H1 (cell line): Measurements from ENCODE around the gene SREK1IP1. TPM values are rescaled to one million over a fixed set of nuclear protein-coding genes. Genes with fewer than 3 reads are reported as not detected.

Source experiments
- CBX8 ChIP-seq: fragments of 300-800, 300-1000 bp; sonication (generic); IDR thresholded peaks from 2 replicates; pipeline ENCODE4 v1.7.1; 2016; ENCODE audit warnings: low read depth, low read length, borderline replicate concordance
- CTBP2 ChIP-seq: IDR thresholded peaks from 2 replicates; pipeline ENCODE4 v1.7.0; 2011; ENCODE audit warnings: borderline replicate concordance, mild to moderate bottlenecking, moderate library complexity, mixed read lengths, low read length; ENCODE audit not compliant: insufficient read depth, insufficient read length
- EZH2 ChIP-seq: fragments of 200-600 bp; sonication (generic); IDR thresholded peaks from 2 replicates; pipeline ENCODE4 v1.7.1; 2012; ENCODE audit warnings: low read depth, mild to moderate bottlenecking, moderate library complexity, low read length, inconsistent platforms; ENCODE audit not compliant: severe bottlenecking
- SAP30 ChIP-seq: fragments of 300-600 bp; sonication (generic); IDR thresholded peaks from 2 replicates; pipeline ENCODE4 v1.7.1; 2012; ENCODE audit warnings: low read length, moderate library complexity, mild to moderate bottlenecking, inconsistent platforms; ENCODE audit not compliant: insufficient read depth, insufficient replicate concordance
- SIN3A ChIP-seq, 2 experiments: IDR thresholded peaks in 1 of 2; conservative IDR thresholded peaks in 1 of 2; 2 replicates each; pipeline ENCODE4 v1.6.1; 2011 to 2012; ENCODE audit warnings: low read length in 2 of 2, improper control_type of control experiment in 1 of 2, low read depth in 1 of 2, mild to moderate bottlenecking in 1 of 2
- TAF1 ChIP-seq: IDR thresholded peaks from 2 replicates; pipeline ENCODE4 v1.6.1; 2011; ENCODE audit warnings: mild to moderate bottlenecking, low read depth, low read length
- YY1 ChIP-seq: IDR thresholded peaks from 2 replicates; pipeline ENCODE4 v1.6.1; 2011; ENCODE audit warnings: low read depth, mild to moderate bottlenecking, low read length
- ZNF274 ChIP-seq: IDR thresholded peaks from 2 replicates; pipeline ENCODE4 v1.7.0; 2012; ENCODE audit warnings: low read length, borderline replicate concordance; ENCODE audit errors: extremely low read depth
- polyA plus RNA-seq, 7 experiments: library from polyadenylated mRNA; depleted of rRNA in 3 of 7; stranded (reverse) in 5 of 7; unstranded in 2 of 7; fragments of >200 nt in 5 of 7; fragments of 200-250 nt in 2 of 7; gene quantifications; 1 replicate in 5 of 7; 2 replicates in 1 of 7; 4 replicates in 1 of 7; pipeline versions ENCODE4 v1.2.1 to v1.2.3, GENCODE V29; 2011 to 2013; ENCODE audit warnings: missing spikeins in 2 of 7, mixed read lengths in 2 of 7
- total RNA-seq: library from RNA; stranded (reverse); fragmentation: NEBNext Ultra II Directional; extraction: Animal tissue kit (Norgen Biotek cat#: 25700); gene quantifications from 2 replicates; pipeline ENCODE4 v1.2.1, GENCODE V29; 2021
- TF ChIP-seq, protein P1 (sequence below): fragments of 300-600 bp; sonication (generic); IDR thresholded peaks from 2 replicates; pipeline ENCODE4 v1.7.1; 2012; ENCODE audit warnings: low read length, moderate library complexity, mild to moderate bottlenecking, inconsistent platforms; ENCODE audit not compliant: insufficient replicate concordance

SREK1IP1 gene
- total and polyA plus RNA-seq, 2 of the 8 experiments (the other 6 are each of a cell fraction or from before 2014, with no cell fraction given), result 6.2 to 39.0 TPM

DNA sequence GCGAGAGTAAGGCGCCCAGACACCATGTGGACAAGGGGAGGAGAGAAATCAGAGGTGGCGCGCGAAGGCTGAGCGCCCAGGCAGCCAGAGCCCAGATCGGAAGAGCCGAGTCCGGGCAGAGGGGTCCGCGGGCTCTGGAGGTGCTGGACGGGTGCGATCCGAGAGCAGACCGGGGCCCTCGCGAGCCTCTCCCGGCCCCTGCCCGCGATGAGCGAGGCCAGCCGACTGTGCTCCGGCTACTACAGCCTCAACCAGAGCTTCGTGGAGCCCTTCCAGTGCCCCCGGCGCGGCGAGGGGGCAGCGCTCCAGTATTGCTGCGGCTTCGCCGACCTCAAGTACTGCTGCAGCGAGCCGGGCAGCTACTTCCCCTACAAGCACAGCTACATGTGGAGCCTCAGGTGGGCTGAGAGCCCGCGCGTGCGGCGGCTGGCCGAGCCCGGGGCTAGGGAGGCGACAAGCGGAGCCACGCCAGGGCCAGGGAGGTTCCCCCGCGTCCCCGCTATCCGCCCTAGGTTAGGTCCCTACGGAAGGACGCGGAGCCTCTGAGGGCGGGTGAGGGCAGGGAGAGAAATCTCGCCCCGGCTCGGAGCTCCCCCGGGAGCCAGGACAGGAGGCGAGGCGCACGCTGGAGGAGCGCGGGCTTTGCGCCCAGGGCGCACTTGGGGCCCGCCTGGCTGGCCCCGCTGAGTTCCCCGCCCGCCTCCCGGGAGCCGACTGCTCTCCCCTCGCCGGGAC, 77.9 kb downstream of the SREK1IP1 start, which contains the start of gene SHISAL2B (continued):
- TF ChIP-seq SAP30 (no peak), CTBP2 (peak; percentile 90), EZH2 (peak; percentile 54), ZNF274 (no peak), CBX8 (no peak), TAF1 (peak; percentile 83), SIN3A (conservative IDR thresholded peaks at IDR 0.05 in 1 of 2, IDR thresholded peaks at IDR 0.05 in 1 of 2; ENCODE audit: low read depth in 1 of 2, low read length in 2 of 2) (peak in 1 of 2 experiments; percentile 59; a peak in 1 of 4 replicates), YY1 (0 out of 2 replicates have a peak, but pooled peaks have one; percentile 2)
- TF ChIP-seq, protein P1, sequence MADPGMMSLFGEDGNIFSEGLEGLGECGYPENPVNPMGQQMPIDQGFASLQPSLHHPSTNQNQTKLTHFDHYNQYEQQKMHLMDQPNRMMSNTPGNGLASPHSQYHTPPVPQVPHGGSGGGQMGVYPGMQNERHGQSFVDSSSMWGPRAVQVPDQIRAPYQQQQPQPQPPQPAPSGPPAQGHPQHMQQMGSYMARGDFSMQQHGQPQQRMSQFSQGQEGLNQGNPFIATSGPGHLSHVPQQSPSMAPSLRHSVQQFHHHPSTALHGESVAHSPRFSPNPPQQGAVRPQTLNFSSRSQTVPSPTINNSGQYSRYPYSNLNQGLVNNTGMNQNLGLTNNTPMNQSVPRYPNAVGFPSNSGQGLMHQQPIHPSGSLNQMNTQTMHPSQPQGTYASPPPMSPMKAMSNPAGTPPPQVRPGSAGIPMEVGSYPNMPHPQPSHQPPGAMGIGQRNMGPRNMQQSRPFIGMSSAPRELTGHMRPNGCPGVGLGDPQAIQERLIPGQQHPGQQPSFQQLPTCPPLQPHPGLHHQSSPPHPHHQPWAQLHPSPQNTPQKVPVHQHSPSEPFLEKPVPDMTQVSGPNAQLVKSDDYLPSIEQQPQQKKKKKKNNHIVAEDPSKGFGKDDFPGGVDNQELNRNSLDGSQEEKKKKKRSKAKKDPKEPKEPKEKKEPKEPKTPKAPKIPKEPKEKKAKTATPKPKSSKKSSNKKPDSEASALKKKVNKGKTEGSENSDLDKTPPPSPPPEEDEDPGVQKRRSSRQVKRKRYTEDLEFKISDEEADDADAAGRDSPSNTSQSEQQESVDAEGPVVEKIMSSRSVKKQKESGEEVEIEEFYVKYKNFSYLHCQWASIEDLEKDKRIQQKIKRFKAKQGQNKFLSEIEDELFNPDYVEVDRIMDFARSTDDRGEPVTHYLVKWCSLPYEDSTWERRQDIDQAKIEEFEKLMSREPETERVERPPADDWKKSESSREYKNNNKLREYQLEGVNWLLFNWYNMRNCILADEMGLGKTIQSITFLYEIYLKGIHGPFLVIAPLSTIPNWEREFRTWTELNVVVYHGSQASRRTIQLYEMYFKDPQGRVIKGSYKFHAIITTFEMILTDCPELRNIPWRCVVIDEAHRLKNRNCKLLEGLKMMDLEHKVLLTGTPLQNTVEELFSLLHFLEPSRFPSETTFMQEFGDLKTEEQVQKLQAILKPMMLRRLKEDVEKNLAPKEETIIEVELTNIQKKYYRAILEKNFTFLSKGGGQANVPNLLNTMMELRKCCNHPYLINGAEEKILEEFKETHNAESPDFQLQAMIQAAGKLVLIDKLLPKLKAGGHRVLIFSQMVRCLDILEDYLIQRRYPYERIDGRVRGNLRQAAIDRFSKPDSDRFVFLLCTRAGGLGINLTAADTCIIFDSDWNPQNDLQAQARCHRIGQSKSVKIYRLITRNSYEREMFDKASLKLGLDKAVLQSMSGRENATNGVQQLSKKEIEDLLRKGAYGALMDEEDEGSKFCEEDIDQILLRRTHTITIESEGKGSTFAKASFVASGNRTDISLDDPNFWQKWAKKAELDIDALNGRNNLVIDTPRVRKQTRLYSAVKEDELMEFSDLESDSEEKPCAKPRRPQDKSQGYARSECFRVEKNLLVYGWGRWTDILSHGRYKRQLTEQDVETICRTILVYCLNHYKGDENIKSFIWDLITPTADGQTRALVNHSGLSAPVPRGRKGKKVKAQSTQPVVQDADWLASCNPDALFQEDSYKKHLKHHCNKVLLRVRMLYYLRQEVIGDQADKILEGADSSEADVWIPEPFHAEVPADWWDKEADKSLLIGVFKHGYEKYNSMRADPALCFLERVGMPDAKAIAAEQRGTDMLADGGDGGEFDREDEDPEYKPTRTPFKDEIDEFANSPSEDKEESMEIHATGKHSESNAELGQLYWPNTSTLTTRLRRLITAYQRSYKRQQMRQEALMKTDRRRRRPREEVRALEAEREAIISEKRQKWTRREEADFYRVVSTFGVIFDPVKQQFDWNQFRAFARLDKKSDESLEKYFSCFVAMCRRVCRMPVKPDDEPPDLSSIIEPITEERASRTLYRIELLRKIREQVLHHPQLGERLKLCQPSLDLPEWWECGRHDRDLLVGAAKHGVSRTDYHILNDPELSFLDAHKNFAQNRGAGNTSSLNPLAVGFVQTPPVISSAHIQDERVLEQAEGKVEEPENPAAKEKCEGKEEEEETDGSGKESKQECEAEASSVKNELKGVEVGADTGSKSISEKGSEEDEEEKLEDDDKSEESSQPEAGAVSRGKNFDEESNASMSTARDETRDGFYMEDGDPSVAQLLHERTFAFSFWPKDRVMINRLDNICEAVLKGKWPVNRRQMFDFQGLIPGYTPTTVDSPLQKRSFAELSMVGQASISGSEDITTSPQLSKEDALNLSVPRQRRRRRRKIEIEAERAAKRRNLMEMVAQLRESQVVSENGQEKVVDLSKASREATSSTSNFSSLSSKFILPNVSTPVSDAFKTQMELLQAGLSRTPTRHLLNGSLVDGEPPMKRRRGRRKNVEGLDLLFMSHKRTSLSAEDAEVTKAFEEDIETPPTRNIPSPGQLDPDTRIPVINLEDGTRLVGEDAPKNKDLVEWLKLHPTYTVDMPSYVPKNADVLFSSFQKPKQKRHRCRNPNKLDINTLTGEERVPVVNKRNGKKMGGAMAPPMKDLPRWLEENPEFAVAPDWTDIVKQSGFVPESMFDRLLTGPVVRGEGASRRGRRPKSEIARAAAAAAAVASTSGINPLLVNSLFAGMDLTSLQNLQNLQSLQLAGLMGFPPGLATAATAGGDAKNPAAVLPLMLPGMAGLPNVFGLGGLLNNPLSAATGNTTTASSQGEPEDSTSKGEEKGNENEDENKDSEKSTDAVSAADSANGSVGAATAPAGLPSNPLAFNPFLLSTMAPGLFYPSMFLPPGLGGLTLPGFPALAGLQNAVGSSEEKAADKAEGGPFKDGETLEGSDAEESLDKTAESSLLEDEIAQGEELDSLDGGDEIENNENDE, result no peak
